HCT116 (cell line): Measurements from ENCODE around the gene PKD2L1.

Experiments
- CTCF ChIP-seq, 3 experiments: fragments of 200-600 bp in 1 of 3; sonication (generic) in 1 of 3; IDR thresholded peaks in 2 of 3; conservative IDR thresholded peaks in 1 of 3; 2 replicates each; pipeline ENCODE4 v1.5.1; 2012 to 2017; ENCODE audit warnings: low read depth in 2 of 3, low read length in 2 of 3, antibody characterized with exemption in 1 of 3, borderline replicate concordance in 1 of 3, control low read depth in 1 of 3, mild to moderate bottlenecking in 1 of 3, mixed read lengths in 1 of 3, mixed run types in 1 of 3, moderate library complexity in 1 of 3; ENCODE audit not compliant: insufficient read depth in 1 of 3
- POLR2A ChIP-seq: IDR thresholded peaks from 2 replicates; pipeline ENCODE4 v1.7.0; 2011; ENCODE audit warnings: borderline replicate concordance; ENCODE audit not compliant: insufficient read depth, insufficient read length; ENCODE audit errors: extremely low read depth
- POLR2AphosphoS5 ChIP-seq: IDR thresholded peaks from 2 replicates; pipeline ENCODE4 v1.6.1; 2011; ENCODE audit warnings: mild to moderate bottlenecking, low read depth, low read length, moderate library complexity
- YY1 ChIP-seq: IDR thresholded peaks from 2 replicates; pipeline ENCODE4 v1.6.1; 2011; ENCODE audit warnings: low read length, low read depth, moderate library complexity, mild to moderate bottlenecking; ENCODE audit not compliant: insufficient replicate concordance; ENCODE audit errors: extremely low read depth

DNA sequence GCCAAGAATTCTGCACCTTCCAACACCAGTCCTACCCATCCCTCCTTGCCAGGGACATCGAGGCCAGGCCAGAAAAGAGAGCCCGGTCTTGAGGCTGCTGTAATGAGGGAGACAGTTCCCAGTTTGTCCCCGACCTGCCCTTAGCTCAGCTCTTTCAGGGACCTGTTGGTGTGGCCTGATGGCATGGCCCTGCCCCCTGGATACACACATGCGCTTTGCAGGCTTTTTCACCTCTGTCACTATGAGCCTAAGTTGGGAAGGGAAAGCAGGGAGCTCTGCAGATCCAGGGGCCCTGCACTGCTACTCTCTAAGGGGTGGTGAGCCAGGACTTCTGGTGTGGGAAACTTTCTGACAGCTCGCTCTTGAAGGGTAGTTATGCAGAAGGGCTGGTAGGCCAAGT is 19.1 kb upstream of the PKD2L1 start:
- TF ChIP-seq POLR2A (no peak), YY1 (no peak), CTCF (IDR thresholded peaks at IDR 0.05 in 2 of 3, conservative IDR thresholded peaks at IDR 0.05 in 1 of 3; ENCODE audit: borderline replicate concordance in 1 of 3, insufficient read depth in 1 of 3, low read depth in 2 of 3, low read length in 2 of 3) (no peak), POLR2AphosphoS5 (no peak; the same call in none of the 2 replicates)
